Dedifferentiated amniotic fluid mesenchymal stem cell (primary cell): ENCODE data around the gene PLAC9.
A peak's percentile ranks its signal among the peaks of the same experiment; 100 is the strongest.

Experiments used
- DNase-seq: peaks from one replicate; pipeline ENCODE4 v3.0.0-alpha.2; 2016; ENCODE audit errors: extremely low spot score

PLAC9 gene

DNA sequence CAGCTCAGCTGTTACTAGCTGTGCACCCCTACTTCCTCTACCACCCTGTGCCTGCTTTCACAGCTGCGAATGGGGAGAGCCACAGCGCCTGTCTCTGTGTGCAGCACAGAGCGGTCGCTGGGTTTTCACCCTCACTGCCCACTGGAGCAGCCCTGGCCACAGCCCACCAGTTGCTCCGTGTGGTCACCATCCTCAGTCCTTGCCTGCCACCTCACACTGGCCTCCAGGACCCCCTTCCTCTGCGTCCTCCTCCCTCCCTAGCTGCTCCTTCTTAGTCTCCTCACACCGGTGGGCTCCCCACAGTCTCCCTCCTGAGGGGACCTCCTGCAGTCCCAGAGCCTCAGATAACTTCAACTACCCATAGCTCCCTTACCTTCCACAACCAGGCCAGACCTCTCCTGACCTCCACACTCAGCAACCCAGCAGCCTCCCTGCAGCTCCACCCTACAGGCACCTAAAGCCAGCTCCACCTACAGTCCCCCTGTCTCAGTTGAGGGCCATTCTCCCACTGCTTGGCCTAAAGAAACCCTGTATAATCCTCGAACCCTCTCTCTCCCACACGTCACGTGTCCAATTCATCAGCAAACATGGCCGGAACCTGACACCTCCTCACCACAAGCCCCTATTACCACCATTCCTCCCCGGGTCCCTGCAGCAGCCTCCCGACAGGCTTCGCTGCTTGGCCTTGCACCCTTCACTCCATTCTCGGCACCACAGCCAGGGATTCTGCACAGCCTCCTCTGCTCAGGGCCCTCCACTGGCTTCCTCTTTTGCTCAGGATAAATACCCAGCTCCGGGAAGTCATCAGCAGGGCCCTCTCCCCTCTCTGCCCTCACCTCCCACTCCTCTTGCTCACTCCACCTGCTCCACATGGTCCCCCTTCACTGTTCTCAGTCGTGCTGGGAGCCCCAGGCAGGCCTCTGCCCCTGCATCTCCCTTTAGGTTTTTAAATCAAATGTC, 28.1 kb downstream of the PLAC9 start:
- no peak for DNase-seq

- no peak for DNase-seq
Measured at GRCh38 chr10:80161321-80162083, 29.0 kb downstream of the PLAC9 start.

GRCh38 chr10:80163741-80164341, 31.3 kb downstream of the PLAC9 start:
- DNase-seq = no peak

DNA sequence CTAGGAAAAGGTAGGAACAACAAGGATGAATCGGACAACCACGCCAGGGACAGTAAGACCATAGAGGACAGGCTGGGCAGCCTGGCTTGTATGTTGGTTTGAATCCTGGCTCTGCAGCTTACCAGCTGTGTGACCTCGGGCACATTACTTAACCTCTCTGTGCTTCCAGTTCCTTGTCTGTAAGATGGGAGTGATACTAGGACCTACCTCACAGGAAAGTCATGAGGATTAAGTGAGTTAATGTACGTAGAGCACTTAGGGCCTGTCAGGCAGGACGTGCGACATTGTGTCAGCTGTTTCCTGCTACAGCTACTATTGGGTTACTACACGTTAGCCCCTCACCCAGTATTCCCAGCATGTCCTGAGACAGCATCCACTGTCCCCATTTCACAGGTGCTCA, 32.1 kb downstream of the PLAC9 start:
- DNase-seq = no peak

- no peak for DNase-seq
Measured at GRCh38 chr10:80165173-80165572, 32.6 kb downstream of the PLAC9 start.

DNA sequence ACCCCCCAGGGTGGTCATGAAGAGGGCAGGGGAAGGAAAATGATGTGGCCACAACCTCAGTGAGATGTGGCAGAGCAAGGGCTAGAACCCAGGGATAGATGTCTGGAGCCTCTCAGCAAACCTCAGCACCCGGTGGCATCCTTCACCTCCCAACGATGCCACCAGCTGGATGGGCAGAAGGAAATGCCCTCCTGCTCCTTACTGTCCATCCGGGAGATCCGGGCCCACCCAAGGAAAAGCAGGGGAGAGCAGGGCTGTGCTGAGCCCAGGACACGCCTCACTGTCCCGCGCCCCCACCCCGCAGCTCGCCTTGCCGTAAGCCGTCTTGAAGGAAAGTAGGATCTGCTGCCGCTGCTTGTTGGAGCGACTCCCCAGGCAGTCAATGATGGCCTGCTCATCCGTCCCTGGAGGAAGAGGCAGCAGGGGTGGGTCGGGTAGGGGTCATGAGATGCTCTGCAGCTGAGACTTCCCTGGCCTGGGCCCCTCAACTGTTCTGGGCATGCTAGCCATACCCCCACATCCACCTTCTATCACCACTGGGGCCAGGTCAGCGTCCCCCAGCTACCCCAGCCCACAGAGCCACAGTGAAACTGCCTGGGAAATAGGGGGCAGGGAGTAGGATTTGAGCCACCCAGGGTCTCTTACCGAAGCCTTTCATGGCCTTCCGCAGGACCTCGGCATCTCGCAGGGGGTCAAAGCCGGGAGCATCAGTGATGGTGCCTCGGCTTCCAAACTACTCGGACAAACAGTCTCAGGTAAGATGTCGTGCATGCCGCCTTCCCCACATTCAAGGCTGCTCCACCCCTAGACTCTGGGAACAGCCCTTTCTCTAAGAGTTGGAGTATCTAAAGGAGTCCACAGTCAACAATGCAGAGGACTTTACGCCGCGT, 34.3 kb downstream of the PLAC9 start:
- DNase-seq = no peak

DNA sequence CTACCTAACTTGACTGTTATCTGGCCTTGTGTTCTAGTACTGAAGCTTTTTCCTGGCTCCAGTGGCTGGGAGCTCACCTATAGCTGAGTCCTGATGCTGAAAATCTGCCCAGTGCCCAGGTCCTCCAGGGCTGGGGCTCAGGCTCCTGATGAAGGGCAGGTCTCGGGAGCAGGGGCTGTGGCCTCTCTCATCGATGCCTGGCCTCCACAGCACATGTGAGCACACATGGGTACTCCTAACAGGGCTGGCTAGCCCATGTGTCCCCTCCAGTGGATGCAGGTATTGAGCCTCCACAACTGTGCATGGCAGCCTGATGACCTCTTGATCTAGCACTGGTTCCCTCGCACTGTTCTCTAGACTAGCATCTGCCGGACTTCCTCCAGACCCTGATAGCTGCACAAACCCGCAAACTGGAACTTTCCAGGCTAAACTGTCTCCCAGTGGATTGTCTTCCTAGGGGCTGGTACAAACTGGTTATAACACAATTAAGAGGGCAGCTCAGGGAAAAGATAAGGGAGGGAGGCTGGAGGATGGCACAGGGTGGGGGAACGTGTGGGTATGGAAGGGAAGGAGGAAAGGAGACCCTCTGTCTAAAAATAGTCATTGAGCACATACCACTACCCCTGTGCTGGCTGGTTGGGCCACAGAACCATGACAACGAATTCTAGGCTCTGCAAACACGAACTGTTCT, 35.1 kb downstream of the PLAC9 start:
- DNase-seq = no peak

GRCh38 chr10:80168162-80168511, 35.6 kb downstream of the PLAC9 start:
- DNase-seq = no peak

DNA sequence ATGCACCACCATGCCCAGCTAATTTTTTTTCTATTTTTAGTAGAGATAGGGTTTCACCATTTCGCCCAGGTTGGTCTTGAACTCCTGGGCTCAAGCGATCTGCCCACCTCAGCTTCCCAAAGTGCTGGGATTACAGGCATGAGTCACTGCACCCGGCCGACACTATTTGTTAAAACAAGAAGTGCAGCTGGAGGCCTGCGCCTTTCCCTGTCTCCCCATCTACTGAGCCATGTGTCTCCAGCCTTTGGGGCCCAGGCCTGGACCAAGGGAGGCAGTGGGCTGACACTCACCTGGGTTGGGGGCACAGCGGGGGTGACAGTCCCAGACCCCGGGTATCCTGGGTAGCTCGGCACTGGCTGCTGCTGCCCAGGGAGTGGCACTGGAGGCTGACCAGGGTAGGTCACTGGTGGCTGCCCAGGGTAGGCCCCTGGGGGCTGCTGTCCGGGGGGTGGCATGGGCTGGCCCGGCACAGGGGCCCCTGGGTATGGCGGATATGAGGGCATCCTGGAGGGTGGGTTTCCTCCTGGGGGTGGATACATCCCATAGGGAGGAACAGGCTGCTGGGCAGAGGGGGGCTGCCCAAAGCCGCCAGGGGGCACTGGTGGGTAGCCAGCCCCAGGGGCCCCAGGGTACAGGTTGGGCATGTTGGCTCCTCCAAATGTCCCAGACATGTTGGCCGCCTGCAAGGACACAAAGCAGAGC, 36.3 kb downstream of the PLAC9 start:
- DNase-seq = no peak

GRCh38 chr10:80170026-80170425, 37.5 kb downstream of the PLAC9 start:
- DNase-seq = no peak

DNA sequence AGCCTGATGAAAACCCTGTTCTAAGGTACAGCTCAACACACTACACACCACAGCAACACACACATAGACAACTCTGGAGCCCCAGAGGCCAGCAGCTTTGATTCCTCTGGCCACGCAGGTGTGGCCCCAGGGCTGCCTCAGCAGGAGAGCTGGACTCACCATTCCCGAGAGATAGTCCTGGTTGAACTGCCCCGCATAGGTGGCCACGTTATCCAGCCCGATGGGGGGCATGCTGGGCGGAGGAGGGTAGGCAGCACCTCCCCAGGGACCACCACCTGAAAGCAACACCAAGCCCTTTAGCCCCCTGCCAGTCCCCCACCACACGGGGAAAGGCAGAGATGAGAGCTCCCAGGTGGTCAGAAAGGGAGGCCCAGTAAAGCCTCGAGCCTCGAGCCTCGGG, 38.1 kb downstream of the PLAC9 start:
- DNase-seq = no peak

DNA sequence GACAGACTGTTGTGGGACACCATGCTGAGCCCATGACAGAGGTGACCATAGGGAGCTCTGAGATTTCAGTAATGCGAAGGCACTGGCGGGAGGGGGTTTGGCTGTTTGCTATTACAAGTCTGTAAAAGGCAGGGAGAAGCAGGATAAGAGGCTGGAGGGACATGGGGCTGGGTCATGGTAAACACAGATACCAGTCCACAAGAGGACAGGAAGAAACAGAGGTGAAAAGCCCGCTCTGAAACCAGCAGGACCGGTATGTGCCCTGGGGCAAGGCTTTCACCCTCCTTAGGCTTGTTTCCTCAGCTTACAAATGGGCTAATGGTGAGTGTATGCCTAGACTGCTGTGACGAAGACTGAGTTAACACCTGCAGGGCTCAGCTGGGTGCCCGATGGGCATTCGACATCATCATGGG, 38.7 kb downstream of the PLAC9 start:
- DNase-seq = no peak

DNA sequence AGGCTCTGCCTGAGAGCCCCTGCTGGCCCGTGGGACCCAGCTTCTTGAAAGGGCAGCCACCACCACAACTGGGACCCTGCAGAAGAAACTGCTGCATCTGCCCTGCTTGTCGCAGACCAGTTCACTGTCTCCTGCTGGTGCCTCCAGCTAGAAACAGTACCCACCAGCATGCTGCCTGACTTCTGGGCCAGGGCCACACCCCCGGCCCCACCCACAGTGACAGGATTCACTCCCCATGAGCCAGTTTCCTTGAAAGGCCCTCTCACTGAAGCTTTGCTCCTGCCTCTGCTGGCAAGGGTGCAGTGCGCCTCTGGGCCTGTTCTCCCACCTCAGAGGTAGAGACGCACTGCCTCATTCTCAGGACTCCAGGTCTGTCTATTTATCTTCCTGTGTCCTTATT, 40.4 kb downstream of the PLAC9 start:
- no peak for DNase-seq

DNA sequence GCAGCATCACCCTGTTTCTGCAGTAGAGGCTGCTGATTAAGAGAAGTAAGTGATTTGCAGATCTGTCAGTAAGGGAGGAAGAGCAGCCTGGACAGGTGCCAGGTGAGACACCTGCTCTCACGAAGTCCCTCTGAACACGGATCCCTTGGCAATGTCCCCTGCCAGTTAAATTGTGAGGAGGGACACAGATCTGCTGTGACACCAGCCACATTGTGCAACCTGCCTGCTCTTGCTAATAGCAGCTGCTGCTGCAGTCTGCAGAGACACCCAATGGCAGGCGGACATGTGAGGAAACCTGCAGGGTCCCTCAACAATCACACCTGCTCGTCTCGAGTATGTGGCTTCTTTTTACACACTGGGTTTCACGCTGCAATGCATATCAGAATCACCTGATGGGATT, 40.9 kb downstream of the PLAC9 start:
- DNase-seq = no peak

DNA sequence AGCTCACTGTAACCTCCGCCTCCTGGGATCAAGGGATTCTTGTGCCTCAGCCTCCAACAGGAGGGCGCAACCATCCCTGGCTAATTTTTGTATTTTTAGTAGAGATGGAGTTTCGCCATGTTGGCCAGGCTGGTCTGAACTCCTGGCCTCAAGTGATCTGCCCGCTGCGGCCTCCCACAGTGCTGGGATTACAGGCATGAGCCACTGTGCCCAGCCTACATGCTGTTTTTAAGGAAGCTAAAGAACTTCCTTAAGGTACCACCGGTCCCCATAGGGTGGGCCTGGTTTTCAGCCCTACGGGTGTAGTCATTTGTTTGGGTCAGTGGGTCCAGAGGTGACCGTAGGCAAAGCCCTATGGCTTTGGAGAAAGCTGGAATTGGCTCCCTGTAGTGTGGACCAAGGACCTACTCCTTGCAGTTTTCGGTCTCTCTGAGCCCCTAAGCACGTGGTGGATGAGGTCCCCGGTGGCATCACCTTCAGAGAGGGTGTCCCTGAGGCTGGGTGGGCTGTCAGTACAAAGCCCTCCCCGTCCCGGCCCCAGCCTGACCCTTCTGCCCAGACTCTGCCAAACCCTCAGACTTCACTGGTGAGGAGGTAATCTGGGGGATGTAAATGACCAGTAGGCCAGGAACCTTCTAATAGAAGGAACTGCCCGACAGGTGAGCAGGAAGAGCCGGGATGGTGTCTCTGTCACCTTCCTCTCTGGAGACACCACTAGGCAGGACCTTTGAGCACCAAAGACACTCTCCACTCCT, 42.3 kb downstream of the PLAC9 start:
- no peak for DNase-seq

GRCh38 chr10:80176526-80176925, 44.0 kb downstream of the PLAC9 start:
- DNase-seq = no peak

GRCh38 chr10:80177781-80178636, 45.5 kb downstream of the PLAC9 start:
- peak; percentile 63 for DNase-seq

DNA sequence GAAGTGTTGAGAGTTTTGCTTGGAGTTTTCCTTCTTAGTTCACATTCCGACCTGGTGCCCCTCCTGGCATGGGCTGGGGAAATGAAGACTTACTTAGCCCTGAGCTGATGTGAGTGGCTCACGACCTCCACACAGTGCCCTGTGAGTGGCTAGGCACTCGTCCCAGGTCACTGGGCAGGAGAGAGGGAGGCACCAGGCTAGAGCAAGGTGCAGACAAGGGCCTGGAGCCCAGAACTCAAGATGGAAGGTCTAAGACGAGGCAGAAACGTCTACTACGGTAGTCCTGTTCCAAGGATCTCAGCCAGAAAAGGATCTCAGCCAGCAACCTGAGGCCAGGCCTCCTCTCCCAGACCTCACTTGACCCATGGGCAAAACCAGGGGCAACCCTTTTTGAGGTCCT, 50.5 kb downstream of the PLAC9 start:
- no peak for DNase-seq

DNA sequence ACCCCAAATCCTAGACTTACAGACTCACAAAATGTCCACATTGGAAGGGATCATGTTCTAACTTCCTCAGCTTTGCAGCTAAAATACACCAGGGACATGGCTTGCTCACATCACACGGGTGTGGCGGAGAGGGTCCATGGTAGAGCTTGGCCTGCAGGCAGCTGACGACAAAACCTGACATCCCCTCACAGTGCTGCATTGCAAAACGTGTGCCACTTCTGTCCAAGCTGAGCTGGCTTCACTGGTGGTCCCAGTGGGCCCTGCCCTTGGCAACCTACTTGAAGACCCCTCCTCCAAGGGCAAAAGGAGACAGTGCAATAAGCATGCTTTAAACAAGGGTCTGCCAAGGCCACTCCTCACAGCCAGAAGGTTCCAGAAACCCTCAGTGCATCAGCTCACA, 50.9 kb downstream of the PLAC9 start:
- DNase-seq = no peak
